ENCODE data around the gene DGKB. TPM values are rescaled to one million over a fixed set of nuclear protein-coding genes. Genes with fewer than 3 reads are reported as not detected.

DGKB gene
- total RNA-seq, 1 experiment from 2014 or later, result not detected

GRCh38 chr7:14096159-14096558, 806.4 kb downstream of the DGKB start:
- no peak overlapping the region for H3K4me3 ChIP-seq (ENCODE audit: low read depth in 2 of 2, low read length in 2 of 2)
- DNase-seq (ENCODE audit: low read depth, low spot score) (no peak), ATAC-seq (no peak)
- intact Hi-C loops (cut with micrococcal nuclease; ENCODE audit: unreplicated experiment) (no loop called here), in situ Hi-C loops (cut with HindIII; ENCODE audit: low pct_unique_long_range_greater_than_20kb, low sequenced_read_pairs) (no loop called here)
- ChIA-PET CTCF (no interaction called here), POLR2A (no interaction called here)
- no peak overlapping the region for H3K27ac ChIP-seq (ENCODE audit: low read length)
- TF ChIP-seq REST (IDR thresholded peaks at IDR 0.05; ENCODE audit: insufficient read depth in 1 of 2, low read depth in 2 of 2, low read length in 1 of 2) (no peak), POLR2AphosphoS5 (IDR thresholded peaks at IDR 0.05; ENCODE audit: low read depth, low read length) (no peak), SIN3A (IDR thresholded peaks at IDR 0.05; ENCODE audit: borderline replicate concordance, insufficient read depth, low read depth, low read length) (no peak), TCF7L2 (IDR thresholded peaks at IDR 0.05; ENCODE audit: low read depth, low read length) (no peak), CTCF (IDR thresholded peaks at IDR 0.05) (no peak)
- no peaks in the 10 kb centered on the region for H3K36me3 ChIP-seq (ENCODE audit: control insufficient read depth, insufficient read depth, low read length)
- no peaks in the 10 kb centered on the region for H3K27me3 ChIP-seq (ENCODE audit: control insufficient read depth, insufficient read depth, low read length)
- H3K4me1 ChIP-seq (ENCODE audit: control insufficient read depth, insufficient read depth, low read length), result no peaks in the 10 kb centered on the region
- BruUV-seq (replicated peaks), result no TSS peak
- no peaks in the 10 kb centered on the region for H3K9me3 ChIP-seq (ENCODE audit: control insufficient read depth, insufficient read depth, low read depth, low read length)

- Histone ChIP-seq H3K27ac (ENCODE audit: low read length) (no peak overlapping the region), H3K9me3 (ENCODE audit: control insufficient read depth, insufficient read depth, low read depth, low read length) (no peaks in the 10 kb centered on the region), H3K36me3 (ENCODE audit: control insufficient read depth, insufficient read depth, low read length) (no peaks in the 10 kb centered on the region), H3K4me3 (ENCODE audit: low read depth in 2 of 2, low read length in 2 of 2) (no peak overlapping the region), H3K27me3 (ENCODE audit: control insufficient read depth, insufficient read depth, low read length) (no peaks in the 10 kb centered on the region), H3K4me1 (ENCODE audit: control insufficient read depth, insufficient read depth, low read length) (no peaks in the 10 kb centered on the region)
- ChIA-PET CTCF (no interaction called here), POLR2A (no interaction called here)
- in situ Hi-C loops (cut with HindIII; ENCODE audit: low pct_unique_long_range_greater_than_20kb, low sequenced_read_pairs) (no loop called here), intact Hi-C loops (cut with micrococcal nuclease; ENCODE audit: unreplicated experiment) (no loop called here)
- peak; percentile 69 for DNase-seq (ENCODE audit: low read depth, low spot score)
- no peak for ATAC-seq
- BruUV-seq (replicated peaks), result no TSS peak
- TF ChIP-seq POLR2AphosphoS5 (IDR thresholded peaks at IDR 0.05; ENCODE audit: low read depth, low read length), result no peak
- TF ChIP-seq SIN3A (IDR thresholded peaks at IDR 0.05; ENCODE audit: borderline replicate concordance, insufficient read depth, low read depth, low read length), result no peak
- TF ChIP-seq CTCF (IDR thresholded peaks at IDR 0.05), result no peak
- no peak for TF ChIP-seq REST (IDR thresholded peaks at IDR 0.05; ENCODE audit: insufficient read depth in 1 of 2, low read depth in 2 of 2, low read length in 1 of 2)
- TF ChIP-seq TCF7L2 (IDR thresholded peaks at IDR 0.05; ENCODE audit: low read depth, low read length), result no peak
Measured at GRCh38 chr7:14095233-14095950, 807.2 kb downstream of the DGKB start.
